GM21717 (cell line): ENCODE results near the gene BDH1.
"Not testable (repeated sequence)": the region's sequence is repeated elsewhere in the genome, so short reads cannot be mapped to it uniquely, and the experiment has no call there.

Source experiments
- ATAC-seq: cut with Tn5 transposase; IDR thresholded peaks from one replicate; pipeline ENCODE4 v1.9.1; 2021; ENCODE audit warnings: mild to moderate bottlenecking, moderate library complexity; ENCODE audit not compliant: unreplicated experiment

The BDH1 gene

DNA sequence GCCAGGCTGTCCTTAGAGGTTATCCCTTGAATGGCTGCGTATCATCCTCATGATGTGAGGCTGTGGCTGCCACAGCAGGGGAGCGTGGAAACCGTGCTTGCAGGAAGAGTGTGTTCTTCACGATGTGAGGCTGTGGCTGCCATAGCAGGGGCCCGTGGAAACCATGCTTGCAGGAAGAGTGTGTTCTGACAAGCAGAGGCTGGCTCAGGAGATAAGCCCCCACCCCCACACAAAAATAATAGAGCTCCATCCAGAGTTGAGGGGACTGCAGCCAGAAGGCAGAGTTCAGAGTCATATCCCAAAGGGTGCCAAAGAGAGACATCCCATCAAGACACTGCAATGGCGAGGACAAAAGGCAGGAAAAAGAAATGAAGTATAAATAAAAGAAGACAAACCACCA is 22.6 kb upstream of the BDH1 start:
- no peak for ATAC-seq

GRCh38 chr3:197577366-197578074 is 21.8 kb upstream of the BDH1 start:
- no peak for ATAC-seq

DNA sequence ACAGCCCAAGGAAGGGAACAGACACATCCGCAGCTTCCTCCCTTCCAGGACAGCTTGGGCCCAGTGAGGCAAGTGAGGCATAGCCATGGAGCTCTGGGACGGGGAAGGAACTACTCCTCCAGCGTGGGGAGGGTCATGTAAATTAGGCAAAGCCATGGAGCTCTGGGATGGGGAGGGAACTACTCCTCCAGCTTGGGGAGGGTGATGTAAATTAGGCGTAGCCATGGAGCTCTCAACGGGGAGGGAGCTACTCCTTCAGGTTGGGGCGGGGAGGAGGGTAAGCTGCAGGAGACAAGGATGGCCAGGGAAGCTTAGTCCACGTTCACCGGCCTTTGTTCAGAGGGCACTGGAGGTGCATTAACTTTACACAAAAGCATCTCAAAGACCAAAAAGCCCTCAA is 21.1 kb upstream of the BDH1 start:
- ATAC-seq, result no peak

DNA sequence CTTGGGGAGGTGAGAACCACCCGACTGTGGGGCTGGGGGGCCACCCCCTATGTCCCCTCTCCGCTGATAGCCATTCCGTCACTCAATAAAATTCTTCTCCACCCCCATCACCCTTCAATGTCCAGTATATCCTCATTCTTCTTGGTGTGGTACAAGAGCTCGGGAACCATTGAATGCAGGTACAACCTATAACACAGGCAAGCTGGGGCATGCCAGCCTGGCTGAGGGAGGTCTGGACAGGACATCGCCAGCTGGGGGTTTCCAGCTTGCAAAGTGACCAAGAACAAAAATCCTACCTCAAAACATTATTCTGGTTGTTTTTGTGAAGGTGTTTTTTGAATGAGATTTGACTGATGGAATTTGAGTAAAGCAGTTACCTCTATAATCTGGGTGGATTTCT is 19.6 kb upstream of the BDH1 start:
- ATAC-seq, result no peak

DNA sequence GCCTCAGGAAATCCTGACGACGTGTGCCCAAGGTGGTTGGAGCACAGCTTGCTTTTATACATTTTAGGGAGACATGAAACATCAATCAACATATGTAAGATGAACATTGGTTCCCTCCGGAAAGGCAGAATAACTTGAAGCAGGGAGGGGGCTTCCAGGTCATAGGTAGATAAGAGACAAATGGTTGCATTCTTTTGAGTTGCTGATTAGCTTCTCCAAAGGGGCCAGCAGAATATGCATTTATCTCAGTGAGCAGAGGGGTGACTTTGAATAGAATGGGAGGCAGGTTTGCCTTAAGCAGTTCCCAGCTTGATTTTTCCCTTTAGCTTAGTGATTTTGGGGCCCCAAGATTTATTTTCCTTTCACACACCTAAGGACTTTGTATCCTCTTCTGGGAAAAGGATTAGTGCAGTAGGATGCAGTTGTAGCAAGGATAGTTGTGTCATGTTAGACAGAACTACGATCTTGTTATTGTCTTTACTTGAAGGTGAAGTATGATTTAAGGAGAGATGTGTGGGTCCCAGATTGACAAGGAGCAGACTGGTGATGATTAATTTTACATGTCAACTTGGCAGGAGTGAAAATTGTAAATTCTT is 18.7 kb upstream of the BDH1 start:
- ATAC-seq, result not testable (repeated sequence)

DNA sequence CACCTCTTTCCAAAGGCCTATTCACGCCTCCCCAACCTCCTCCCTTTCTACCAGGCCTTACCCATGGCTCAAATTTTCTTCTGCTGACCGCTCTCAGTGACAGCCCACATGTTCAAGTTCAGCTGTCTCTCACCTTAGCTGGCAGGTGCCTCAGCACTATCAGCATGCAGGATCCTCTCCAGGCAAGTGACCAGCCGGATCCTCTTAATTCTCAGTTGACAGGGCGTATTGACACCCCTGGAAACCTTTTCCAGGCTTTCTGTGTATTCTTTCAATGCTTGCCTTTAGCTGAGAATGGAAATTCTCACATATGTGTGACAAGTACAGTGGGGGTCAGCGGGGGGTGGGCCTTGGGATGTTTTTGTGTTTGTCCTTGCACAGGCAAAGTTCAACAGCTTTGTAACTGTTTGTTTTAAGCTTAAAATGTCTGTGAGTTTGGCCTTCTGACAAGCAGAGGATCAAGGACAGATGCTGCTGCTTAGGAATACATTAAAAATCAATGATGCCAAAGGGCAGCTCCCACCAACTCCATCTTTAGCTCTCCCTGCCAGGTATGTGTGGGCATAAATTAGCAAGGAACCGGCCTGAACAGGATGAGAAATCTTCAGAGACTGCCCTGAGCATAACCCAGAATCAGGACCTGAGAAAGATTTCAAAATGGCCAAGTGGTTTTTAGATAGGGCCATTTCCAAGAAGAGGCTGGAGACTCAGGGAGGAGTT is 17.4 kb upstream of the BDH1 start:
- ATAC-seq, result no peak

- ATAC-seq, result not testable (repeated sequence)
Observed at GRCh38 chr3:197571880-197572172, 16.1 kb upstream of the BDH1 start.

- ATAC-seq, result not testable (repeated sequence)
Observed at GRCh38 chr3:197571074-197571879, 15.5 kb upstream of the BDH1 start.

DNA sequence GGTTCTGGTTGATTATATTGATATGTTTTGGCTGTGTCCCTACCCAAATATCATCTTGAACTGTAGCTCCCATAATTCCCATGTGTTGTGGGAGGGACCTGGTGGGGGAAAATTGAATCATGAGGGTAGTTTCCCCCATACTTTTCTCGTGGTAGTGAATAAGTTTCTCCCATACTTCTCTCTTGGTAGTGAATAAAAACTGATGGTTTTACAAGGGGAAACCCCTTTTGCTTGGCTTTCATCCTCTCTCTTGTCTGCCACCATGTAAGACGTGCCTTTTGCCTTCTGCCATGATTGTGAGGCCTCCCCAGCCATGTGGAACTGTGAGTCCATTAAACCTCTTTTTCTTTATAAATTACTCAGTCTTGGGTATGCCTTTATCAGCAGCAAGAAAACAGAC is 13.7 kb upstream of the BDH1 start:
- not testable (repeated sequence) for ATAC-seq

DNA sequence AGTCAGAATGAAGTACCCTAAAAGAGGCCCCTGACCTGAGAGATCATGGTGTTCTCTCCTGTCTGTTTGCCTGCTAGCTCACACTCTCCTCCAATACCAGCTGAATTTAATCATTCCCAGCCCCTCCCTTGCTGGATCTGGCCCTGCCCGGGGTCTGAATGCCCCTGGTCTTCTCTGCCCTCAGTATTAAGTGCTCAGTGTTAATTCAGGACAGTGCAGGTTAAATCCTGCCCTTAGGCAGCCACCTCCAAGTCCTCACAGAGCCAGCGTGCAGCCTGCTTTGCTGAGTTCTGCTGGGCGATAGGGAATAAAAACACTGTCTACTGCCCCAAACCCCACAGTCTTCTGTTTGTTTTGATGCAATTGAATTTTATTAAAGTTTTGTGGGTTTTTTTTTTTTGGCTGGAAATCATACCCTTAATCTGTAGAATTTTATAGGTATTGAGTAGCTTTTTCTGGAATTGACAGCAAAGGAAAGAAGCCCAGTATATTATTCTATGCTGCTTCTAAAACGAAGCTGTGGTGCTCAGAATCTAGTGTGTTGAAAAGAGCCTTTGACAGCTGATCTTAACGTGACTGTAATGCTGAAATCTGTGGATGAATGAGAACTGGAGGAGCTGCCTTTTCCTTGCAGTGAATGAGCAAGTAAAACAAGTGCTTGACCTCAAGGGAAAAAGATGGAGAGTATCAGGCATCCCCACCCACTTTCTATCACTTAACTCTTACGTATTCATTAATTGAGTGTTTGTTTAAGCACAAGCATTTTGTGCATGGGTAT is 12.3 kb upstream of the BDH1 start:
- ATAC-seq, result no peak

- ATAC-seq, result not testable (repeated sequence)
Observed at GRCh38 chr3:197566155-197566554, 10.4 kb upstream of the BDH1 start.

DNA sequence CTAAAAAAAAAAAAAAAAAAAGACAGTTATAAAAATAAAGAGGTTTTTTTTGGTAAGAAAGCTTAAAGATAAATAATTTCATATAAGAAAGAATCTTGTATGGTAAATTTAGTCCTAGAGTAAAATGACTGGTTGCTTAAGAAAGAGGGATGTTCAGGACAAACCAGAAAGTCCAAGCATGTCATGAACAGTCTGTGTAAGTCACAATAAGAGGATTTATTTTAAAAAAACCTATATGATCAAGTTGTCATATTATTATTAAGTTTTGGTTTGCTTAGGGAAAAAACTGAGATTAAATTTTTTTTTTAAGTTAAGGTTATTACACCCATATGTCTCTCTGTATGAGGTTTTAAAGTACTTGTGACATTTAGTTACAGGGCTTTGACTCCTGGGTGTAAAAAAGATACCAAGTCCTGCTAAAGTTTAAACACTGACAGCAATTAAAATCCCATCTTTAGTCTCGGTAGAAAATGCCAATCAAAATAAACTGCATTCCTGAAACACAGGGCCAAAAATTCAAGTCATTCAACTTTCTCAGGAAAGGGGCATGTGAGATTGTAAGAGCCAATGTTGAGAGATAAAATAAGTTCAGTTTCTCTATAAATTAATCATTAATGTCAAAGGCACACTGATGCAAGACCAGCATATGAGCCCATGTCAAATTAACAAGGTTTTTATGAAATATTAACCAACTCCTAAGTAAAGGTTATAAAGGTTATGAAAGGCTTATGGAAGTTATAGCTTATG is 8.5 kb upstream of the BDH1 start:
- no peak for ATAC-seq

DNA sequence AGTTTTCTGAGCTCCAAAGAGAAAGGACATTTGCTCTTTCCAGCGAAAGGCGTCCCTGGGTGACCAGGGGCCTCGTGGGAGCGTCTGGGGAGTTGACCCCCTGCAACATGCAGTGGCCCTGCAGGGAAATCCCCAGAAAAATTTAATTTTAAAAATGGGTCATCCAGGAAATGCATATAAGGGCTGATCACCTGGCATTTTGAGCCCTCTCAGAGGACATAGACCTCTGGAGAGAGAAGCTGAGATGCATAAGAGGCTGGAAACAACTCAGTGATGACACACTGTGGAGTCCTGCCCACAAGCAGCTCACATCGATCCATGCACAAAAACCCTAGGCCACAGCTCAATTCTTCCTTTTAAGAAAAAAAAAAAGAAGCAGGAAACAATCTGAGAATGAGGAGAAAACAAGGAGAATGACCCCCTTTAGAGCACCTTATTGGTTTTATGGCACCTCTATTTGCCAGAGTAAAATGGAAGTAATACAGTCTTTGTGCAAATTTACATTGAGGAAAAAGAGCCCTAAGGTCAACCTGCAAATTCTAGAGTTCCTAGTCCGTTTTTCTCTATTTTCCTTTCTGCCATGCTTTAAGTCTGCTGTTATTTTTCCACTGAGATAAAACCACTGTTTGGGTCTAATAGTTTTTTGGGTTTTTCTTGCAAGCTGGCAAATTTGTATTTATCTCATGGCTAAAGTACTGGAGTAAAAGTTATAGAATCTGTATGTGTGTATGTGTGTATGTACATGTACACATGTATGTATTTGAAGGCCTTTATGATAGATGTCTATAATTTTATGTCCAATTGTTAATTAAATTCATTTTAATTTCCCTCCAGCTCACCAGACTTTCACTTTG is 6.9 kb upstream of the BDH1 start:
- ATAC-seq, result no peak

DNA sequence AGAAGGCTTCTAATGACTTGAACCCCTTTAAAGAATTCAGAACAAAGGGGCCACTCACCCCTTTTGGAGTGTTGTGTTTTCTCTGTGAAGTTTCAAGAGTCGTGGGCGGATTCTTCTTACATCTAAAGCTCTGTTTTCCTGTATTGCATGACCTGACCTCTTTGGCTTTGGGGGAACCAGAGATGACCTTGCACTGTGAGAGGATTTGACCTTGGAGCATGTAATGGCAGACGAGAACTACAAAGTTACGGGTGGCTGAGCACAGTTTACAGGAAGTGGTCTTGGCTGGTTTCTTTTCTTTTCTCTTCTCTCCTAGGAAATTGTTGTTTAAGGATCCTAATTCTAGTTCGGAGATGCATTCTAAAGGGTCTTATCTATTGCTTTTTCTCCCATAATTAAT is 6.2 kb upstream of the BDH1 start:
- no peak for ATAC-seq

GRCh38 chr3:197559651-197560050 is 3.9 kb upstream of the BDH1 start:
- ATAC-seq, result no peak

DNA sequence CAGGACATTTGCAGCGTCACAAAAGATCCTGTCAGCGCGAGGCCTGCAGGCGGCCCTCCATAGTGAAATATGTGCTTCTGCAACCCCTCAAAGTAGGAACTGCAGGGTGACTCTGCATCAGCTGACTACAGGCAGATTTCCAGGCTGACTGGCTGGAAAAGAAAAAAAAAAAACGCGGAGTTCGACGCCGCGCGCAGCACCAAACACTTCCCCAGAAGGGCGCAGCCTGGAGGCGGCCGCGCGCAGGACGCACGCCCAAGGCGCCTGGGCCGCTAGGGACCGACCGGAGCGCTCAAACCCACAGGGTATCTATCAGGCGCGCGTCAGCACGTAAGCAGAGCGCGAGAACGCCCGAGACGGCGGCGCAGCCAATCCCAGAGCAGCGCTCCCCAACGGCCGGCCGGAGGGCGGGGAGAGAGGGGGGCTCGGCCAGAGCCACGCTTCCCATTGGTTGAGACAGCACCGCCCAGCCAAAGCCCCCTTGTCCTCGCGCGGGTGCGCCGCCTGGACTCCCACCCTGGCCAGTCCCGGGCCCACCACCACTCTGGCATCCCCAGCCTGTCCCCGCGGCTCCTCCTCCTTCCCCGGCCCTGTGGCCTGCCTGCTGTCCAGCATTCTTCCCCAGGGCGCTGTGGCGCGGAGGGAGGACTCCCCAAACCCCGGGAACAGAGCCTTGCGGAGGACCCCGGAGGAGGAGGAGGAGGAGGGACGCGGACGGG is 1.0 kb downstream of the BDH1 start:
- peak; percentile 97 for ATAC-seq

- no peak for ATAC-seq
Observed at GRCh38 chr3:197554196-197554561, 1.6 kb downstream of the BDH1 start.

GRCh38 chr3:197552198-197552597 is 3.6 kb downstream of the BDH1 start:
- ATAC-seq, result no peak

GRCh38 chr3:197550489-197550888 is 5.3 kb downstream of the BDH1 start:
- no peak for ATAC-seq
